GM12892 (cell line): ENCODE results near the gene OCRL.
"Not testable (repeated sequence)": the region's sequence is repeated elsewhere in the genome, so short reads cannot be mapped to it uniquely, and the experiment has no call there.

Experiments
- DNase-seq: peaks from one replicate; pipeline ENCODE4 v3.0.0; 2011; ENCODE audit not compliant: insufficient read length
- FAIRE-seq: peaks from 2 replicates; lab custom pipeline; 2011; peaks lifted over from hg19 to GRCh38; lab: Jason Lieb, UNC
- POLR2A ChIP-seq: IDR thresholded peaks from 2 replicates; pipeline ENCODE4 v1.6.1; 2011; ENCODE audit warnings: low read depth, low read length, control low read depth
- POLR2AphosphoS5 ChIP-seq: IDR thresholded peaks from 2 replicates; pipeline ENCODE4 v1.6.1; 2011; ENCODE audit warnings: low read depth, low read length, control low read depth
- TAF1 ChIP-seq: IDR thresholded peaks from 2 replicates; pipeline ENCODE4 v1.6.1; 2011; ENCODE audit warnings: low read depth, mild to moderate bottlenecking, control low read depth, low read length, borderline replicate concordance

Gene OCRL

DNA sequence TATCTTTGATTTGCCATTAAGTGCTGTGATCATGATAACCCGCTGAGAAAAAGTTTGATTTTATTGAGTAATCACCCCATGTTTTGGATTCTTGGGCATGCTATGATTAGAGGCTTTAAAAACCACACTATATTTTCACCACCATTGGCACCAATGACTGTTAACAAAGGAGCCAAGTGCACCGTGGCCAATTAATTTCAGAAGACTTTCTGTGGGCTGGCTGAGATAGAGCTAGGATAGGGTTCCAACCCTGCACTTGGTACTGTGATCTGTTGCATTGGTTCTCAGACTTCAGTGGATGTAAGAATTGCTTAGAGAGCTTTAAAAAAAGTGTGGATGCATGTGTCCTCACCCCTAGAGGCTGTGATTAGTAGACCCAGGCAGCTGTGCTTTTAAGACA is 32.4 kb downstream of the OCRL start:
- no peak for DNase-seq
- no peak for TF ChIP-seq POLR2A
- no peak for TF ChIP-seq TAF1
- TF ChIP-seq POLR2AphosphoS5: no peak
- no peak for FAIRE-seq

DNA sequence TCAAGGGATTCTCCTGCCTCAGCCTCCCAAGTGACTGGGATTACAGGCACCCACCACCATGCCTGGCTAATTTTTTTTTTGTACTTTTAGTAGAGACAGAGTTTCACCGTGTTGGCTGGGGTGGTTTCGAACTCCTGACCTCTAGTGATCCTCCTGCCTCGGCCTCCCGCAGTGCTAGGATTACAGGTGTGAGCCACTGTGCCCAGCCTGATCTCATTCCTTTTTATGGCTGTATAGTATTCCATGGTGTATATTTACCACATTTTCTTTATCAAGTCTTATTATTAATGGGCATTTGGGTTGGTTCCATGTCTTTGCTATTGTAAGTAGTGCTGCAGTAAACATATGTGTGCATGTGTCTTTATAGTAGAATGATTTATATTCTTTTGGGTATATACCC is 33.6 kb downstream of the OCRL start:
- DNase-seq, FAIRE-seq: not testable (repeated sequence)

GRCh38 chrX:129574214-129574613 is 34.2 kb downstream of the OCRL start:
- DNase-seq: no peak
- FAIRE-seq: no peak
- TF ChIP-seq POLR2A (no peak), TAF1 (no peak), POLR2AphosphoS5 (no peak)

GRCh38 chrX:129576539-129576938 is 36.5 kb downstream of the OCRL start:
- no peak for TF ChIP-seq POLR2A
- TF ChIP-seq TAF1: no peak
- no peak for TF ChIP-seq POLR2AphosphoS5
- no peak for DNase-seq
- no peak for FAIRE-seq

DNA sequence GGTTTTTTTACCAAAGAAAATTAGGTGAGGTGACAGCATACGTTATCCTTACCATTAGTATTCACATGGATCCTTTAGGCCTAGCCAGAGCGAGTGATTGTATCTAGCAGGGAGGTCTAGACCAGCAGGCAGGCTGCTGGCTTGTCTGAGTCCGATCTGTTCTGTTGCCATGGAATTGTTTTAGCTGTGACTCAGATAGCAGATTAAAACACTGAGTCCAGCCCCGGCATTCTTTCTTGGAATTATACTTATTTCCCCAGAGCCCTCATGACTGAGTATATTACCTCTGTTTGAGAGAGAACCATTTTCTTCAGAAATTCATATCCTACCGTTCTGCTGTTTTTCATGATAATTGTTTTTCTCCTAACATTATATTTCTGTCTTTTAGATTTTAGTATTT is 37.4 kb downstream of the OCRL start:
- TF ChIP-seq TAF1 (no peak), POLR2A (no peak), POLR2AphosphoS5 (no peak)
- FAIRE-seq: no peak
- DNase-seq: no peak

DNA sequence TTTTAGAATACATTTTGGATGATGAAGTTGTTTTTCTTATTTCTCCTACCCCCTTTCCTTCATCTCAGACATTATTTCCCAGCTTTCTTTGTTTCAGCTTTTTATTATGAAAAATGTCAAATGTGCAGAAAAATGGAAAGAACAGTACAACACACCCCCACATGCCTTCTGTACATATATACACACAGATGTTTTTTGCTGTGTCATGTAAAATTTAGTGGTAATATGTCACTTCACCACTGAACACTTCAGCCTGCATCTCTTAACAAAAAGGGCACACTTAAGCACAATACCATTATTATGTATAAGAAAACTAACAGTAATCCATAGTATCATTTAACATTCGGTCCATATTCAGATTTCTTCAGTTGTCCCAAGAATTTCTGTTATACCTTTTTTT is 37.8 kb downstream of the OCRL start:
- DNase-seq (no peak), FAIRE-seq (no peak)
- TF ChIP-seq POLR2AphosphoS5 (no peak), POLR2A (no peak), TAF1 (no peak)

DNA sequence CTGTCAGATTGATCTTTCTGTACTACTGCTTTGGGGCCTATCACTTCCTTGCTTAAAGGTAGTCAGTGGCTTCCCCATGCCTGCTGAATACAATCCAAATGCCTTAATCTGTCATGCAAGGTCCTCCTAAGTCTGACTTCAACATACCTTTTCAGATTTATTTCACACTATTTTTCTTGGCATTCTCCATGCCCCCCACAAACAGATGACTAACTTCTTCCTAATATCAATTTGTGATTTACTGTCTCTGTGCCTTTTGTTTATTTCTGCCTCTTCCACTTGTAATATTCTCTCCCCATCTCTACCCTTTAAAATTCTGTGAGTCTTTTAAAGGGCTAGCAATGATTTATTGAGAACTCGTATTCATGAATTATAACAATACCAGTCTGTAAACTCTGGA is 41.8 kb downstream of the OCRL start:
- no peak for FAIRE-seq
- TF ChIP-seq POLR2A: no peak
- no peak for TF ChIP-seq TAF1
- no peak for TF ChIP-seq POLR2AphosphoS5
- DNase-seq: no peak

DNA sequence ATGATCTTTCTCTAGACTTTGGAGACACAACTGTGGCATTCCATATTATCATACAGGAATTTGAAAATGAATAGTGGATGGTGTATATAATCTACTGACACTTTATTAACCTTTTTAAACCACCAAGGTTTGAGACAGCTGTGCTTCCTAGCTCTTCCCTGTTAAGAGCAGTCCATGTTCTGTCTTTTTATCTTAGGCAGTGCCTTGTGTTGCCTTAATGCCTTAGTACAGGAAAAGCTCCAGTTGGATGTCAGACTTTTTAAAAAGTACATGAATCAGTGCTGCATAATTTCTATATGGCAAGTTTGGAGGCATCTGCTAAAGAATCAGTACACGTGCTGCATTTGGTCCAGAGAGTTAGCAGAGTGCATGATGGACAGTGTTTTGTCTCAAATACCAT is 45.1 kb downstream of the OCRL start:
- TF ChIP-seq POLR2AphosphoS5: no peak
- TF ChIP-seq TAF1: no peak
- TF ChIP-seq POLR2A: no peak
- DNase-seq (no peak), FAIRE-seq (no peak)

- TF ChIP-seq TAF1 (no peak), POLR2AphosphoS5 (no peak), POLR2A (no peak)
- no peak for FAIRE-seq
- no peak for DNase-seq
Measured at GRCh38 chrX:129585691-129586090, 45.6 kb downstream of the OCRL start.

- DNase-seq (no peak), FAIRE-seq (no peak)
- TF ChIP-seq POLR2AphosphoS5: no peak
- no peak for TF ChIP-seq POLR2A
- no peak for TF ChIP-seq TAF1
Measured at GRCh38 chrX:129586446-129586845, 46.4 kb downstream of the OCRL start.

GRCh38 chrX:129590596-129590995 is 50.5 kb downstream of the OCRL start:
- TF ChIP-seq TAF1: no peak
- TF ChIP-seq POLR2AphosphoS5: no peak
- no peak for TF ChIP-seq POLR2A
- DNase-seq: no peak
- FAIRE-seq: no peak

- no peak for TF ChIP-seq POLR2AphosphoS5
- TF ChIP-seq POLR2A: no peak
- TF ChIP-seq TAF1: no peak
- FAIRE-seq (no peak), DNase-seq (no peak)
Measured at GRCh38 chrX:129593137-129593536, 53.1 kb downstream of the OCRL start.

DNA sequence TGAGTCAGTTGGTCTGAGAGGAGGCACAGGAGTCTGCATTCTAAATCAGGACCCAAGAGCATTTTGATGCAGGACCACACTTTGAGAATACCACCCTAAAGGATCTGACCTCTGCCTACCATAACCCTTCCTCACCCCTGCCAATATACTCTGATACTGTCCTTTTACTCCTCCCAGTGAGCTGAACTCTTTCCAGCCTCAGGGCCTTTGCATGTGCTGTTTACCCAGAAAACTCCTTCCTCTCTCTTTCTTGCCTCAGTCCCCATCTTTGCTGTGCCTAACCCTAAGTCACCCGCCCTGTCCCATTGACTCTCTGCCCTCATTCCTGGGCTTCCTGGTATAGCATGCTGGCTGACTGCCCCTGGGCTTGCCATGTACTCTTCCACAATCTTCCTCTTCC is 54.7 kb downstream of the OCRL start:
- DNase-seq (no peak), FAIRE-seq (no peak)
- TF ChIP-seq POLR2A: no peak
- TF ChIP-seq POLR2AphosphoS5: no peak
- TF ChIP-seq TAF1: no peak

- DNase-seq: no peak
- no peak for TF ChIP-seq POLR2AphosphoS5
- no peak for TF ChIP-seq POLR2A
- no peak for TF ChIP-seq TAF1
- no peak for FAIRE-seq
Measured at GRCh38 chrX:129596077-129596476, 56.0 kb downstream of the OCRL start.
